ENCODE data around the gene ADAM12. TPM values are rescaled to one million over a fixed set of nuclear protein-coding genes. Genes with fewer than 3 reads are reported as not detected.
A peak's percentile ranks its signal among the peaks of the same experiment; 100 is the strongest.

The ADAM12 gene
- total RNA-seq, 1 experiment from 2014 or later = 0.24 TPM

- no peak overlapping the region for H2BK15ac ChIP-seq (ENCODE audit: low read depth, low read length)
- H2AK5ac ChIP-seq (ENCODE audit: insufficient read length, low read length) = no peak overlapping the region
- H3K18ac ChIP-seq (ENCODE audit: insufficient read length, low read depth, low read length) = no peak overlapping the region
- no peak overlapping the region for H3K4me2 ChIP-seq (ENCODE audit: insufficient read depth, insufficient read length, low read length)
- no peaks in the 10 kb centered on the region for H4K20me1 ChIP-seq (ENCODE audit: control insufficient read depth, insufficient read depth, insufficient read length)
- WGBS (ENCODE audit: extremely low coverage, insufficient read length, low lambda C conversion rate) = no CpG with 5 or more reads among the region's 6 CpGs
- H2BK5ac ChIP-seq (ENCODE audit: insufficient read length, low read length) = no peak overlapping the region
- no peak overlapping the region for H3K27ac ChIP-seq (ENCODE audit: insufficient read length, low read depth, low read length)
- no peak overlapping the region for H4K91ac ChIP-seq (ENCODE audit: insufficient read length, low read depth, low read length)
- H3K4me3 Mint-ChIP-seq = no peak overlapping the region; a peak in 1 of 5 replicates
- peaks cover 12 to 18% of the 10 kb centered on the region in 2 experiments for H3K4me1 Mint-ChIP-seq
- H2BK120ac ChIP-seq (ENCODE audit: low read depth, low read length, poor library complexity, severe bottlenecking) = no peak overlapping the region
- H3K23ac ChIP-seq (ENCODE audit: insufficient read length, low read depth, low read length) = no peak overlapping the region
- H3K56ac ChIP-seq (ENCODE audit: insufficient read length, low read depth, low read length) = no peak overlapping the region
- H3K14ac ChIP-seq (ENCODE audit: insufficient read depth, low read length) = no peak overlapping the region
- H3K4ac ChIP-seq (ENCODE audit: low read depth, low read length) = no peak overlapping the region
- no peaks in the 10 kb centered on the region for H3K9me3 ChIP-seq (ENCODE audit: control insufficient read depth, low read depth, low read length)
- TF ChIP-seq, protein P1, sequence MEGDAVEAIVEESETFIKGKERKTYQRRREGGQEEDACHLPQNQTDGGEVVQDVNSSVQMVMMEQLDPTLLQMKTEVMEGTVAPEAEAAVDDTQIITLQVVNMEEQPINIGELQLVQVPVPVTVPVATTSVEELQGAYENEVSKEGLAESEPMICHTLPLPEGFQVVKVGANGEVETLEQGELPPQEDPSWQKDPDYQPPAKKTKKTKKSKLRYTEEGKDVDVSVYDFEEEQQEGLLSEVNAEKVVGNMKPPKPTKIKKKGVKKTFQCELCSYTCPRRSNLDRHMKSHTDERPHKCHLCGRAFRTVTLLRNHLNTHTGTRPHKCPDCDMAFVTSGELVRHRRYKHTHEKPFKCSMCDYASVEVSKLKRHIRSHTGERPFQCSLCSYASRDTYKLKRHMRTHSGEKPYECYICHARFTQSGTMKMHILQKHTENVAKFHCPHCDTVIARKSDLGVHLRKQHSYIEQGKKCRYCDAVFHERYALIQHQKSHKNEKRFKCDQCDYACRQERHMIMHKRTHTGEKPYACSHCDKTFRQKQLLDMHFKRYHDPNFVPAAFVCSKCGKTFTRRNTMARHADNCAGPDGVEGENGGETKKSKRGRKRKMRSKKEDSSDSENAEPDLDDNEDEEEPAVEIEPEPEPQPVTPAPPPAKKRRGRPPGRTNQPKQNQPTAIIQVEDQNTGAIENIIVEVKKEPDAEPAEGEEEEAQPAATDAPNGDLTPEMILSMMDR (conservative IDR thresholded peaks at IDR 0.05) = peak; percentile 50; the same call in 2 of the 3 replicates
- no peak overlapping the region for H2BK20ac ChIP-seq (ENCODE audit: low read depth, low read length, poor library complexity, severe bottlenecking)
- no peaks in the 10 kb centered on the region for H3K23me2 ChIP-seq (ENCODE audit: insufficient read length, low read depth, low read length, poor library complexity, severe bottlenecking)
- no peak overlapping the region for H3K9ac ChIP-seq (ENCODE audit: extremely low read depth, insufficient read length, low read length)
- no peak overlapping the region for H2BK12ac ChIP-seq (ENCODE audit: insufficient read length, low read depth, low read length)
- no peak overlapping the region for H2AFZ ChIP-seq (ENCODE audit: low read length)
- H3K36me3 Mint-ChIP-seq (ENCODE audit: insufficient read depth in 1 of 3, low read depth in 3 of 3) = peaks cover 0 to 8% (median 0%) of the 10 kb centered on the region in 3 experiments; a peak in 3 of 7 replicates
- DNase-seq = no peak
- no peak overlapping the region for H3K27ac Mint-ChIP-seq
- H3T11ph ChIP-seq (ENCODE audit: low read length) = no peak overlapping the region
- H3K27me3 Mint-ChIP-seq (ENCODE audit: low read depth) = no peaks in the 10 kb centered on the region; the same call in 1 of the 2 replicates
- H3K79me2 ChIP-seq (ENCODE audit: insufficient read depth, low read length) = no peaks in the 10 kb centered on the region
- H3K79me1 ChIP-seq (ENCODE audit: insufficient read depth, low read depth, low read length, poor library complexity, severe bottlenecking) = no peaks in the 10 kb centered on the region
- no peaks in the 10 kb centered on the region for H3K27me3 ChIP-seq (ENCODE audit: insufficient read depth, low read length)
- H4K8ac ChIP-seq (replicated peaks; ENCODE audit: insufficient read length, low read depth, low read length) = no peak overlapping the region
- H4K5ac ChIP-seq (ENCODE audit: insufficient read length, low read depth, low read length) = no peak overlapping the region
- H3K4me1 ChIP-seq (ENCODE audit: insufficient read depth, low read length) = no peaks in the 10 kb centered on the region; the same call in 1 of the 2 replicates
- peaks cover 6 to 8% of the 10 kb centered on the region in 2 experiments; a peak in 4 of 5 replicates for H3K9me3 Mint-ChIP-seq
Measured at GRCh38 chr10:126302826-126303665, 85.2 kb downstream of the ADAM12 start.

Data from H9 (cell line).